ENCODE results near the gene LSS.

Gene LSS

DNA sequence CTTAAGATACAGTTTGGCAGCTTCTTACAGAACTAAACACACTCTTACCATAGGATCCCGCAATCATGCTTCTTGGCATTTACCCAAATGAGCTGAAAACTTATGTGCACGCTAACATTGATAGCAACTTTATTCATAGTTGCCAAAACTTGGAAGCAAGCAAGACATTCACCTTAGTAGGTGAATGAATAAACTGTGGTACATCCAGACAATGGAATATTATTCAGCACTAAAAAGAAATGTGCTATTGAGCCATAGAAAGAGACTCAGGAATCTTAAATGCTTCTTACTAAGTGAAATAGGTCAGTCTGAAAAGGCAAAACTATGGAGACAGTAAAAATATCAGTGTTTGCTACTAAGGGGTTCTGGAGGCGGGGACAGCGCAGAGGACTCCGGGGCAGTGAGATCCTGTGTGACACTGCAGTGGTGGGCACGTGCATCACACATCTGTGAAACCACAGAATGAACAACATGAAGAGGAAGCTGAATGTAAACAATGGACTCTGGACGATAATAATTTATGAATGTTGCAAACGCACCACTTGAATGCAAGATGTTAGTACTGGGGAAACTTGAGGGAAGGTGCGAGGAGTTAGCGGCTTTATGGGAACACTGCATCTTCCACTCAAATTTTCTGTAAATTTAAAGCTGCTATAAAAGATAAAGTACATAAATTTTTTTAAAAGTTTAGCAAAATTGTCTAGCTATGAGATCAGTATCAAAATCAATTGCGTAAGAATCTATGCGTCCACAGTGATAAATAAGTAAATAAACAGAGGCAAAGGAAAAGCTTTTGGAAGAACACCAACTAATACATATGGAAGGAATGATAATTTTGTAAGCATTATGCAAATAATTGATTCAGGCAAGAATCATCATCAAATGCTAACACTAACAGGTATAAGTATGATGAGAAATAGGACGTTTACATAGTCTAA is 28.9 kb downstream of the LSS start:
- no peak for TF ChIP-seq CTCF (IDR thresholded peaks at IDR 0.05)
- Histone ChIP-seq H3K4me3 (ENCODE audit: low read depth in 1 of 2, low read length in 1 of 2) (no peak overlapping the region), H3K27me3 (no peaks in the 10 kb centered on the region), H3K36me3 (peaks cover 13% of the 10 kb centered on the region), H3K4me1 (ENCODE audit: control insufficient read depth in 1 of 2, insufficient read depth in 1 of 2, low read depth in 1 of 2, low read length in 1 of 2) (no peaks in the 10 kb centered on the region), H3K27ac (no peak overlapping the region), H3K9me3 (no peaks in the 10 kb centered on the region)

DNA sequence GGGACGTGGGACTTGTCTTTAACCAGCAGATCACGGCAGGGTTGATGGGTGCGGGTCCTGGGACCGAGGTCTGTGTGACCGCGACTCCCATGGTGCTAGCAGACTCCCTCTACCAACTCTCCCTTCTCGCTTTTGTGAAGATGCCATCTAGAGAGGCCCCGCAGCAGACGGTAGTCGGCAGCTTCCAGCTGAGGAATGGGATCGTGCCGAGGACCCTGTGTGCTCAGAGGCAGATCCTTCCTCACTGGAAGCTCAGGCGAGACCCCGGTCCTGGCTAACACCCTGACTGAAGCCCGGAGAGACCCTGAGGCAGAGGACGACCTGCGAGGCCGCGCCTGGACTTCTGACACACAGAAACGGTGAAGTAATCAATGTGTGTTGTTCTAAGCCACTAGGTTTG is 31.8 kb downstream of the LSS start:
- no peak for TF ChIP-seq CTCF (IDR thresholded peaks at IDR 0.05)

DNA sequence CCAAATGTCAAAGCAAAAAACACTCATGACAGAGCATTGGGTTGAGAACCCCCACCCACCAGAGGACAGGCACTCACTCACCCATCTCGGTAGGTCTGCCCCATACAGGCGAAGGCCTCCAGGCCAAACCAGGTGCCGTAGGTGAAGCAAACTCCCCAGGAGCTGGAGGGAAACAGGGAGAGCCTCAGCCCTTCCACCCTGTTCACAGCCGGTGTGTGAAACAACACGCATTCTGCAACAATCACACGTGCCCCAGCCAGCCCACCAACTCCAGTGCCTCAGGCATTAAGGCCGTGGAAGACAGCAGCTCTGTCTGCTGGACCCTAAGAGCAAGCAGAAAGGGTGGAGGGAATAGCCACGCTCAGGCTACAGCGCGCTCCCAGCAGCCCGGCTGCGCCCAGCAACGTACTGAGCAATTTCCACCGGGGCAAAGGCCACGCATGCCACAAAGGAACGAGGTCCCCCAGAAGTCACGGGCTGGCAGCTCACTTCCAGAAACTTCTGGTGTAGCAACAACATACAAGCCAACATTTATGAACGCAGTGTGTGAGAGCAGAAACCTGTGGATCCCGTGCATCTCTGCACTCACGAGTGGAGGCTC is 32.9 kb downstream of the LSS start:
- no peak overlapping the region for H3K27ac ChIP-seq
- H3K36me3 ChIP-seq, result peaks cover 17% of the 10 kb centered on the region
- H3K4me1 ChIP-seq (ENCODE audit: control insufficient read depth in 1 of 2, insufficient read depth in 1 of 2, low read depth in 1 of 2, low read length in 1 of 2), result no peaks in the 10 kb centered on the region
- no peak for TF ChIP-seq CTCF (IDR thresholded peaks at IDR 0.05)
- H3K4me3 ChIP-seq (ENCODE audit: low read depth in 1 of 2, low read length in 1 of 2), result no peak overlapping the region
- H3K9me3 ChIP-seq, result no peaks in the 10 kb centered on the region
- no peaks in the 10 kb centered on the region for H3K27me3 ChIP-seq

More for the DNA sequence above, 31.8 kb downstream of the LSS start:
- Histone ChIP-seq H3K4me3 (ENCODE audit: low read depth in 1 of 2, low read length in 1 of 2) (no peak overlapping the region), H3K27me3 (no peaks in the 10 kb centered on the region), H3K36me3 (peaks cover 17% of the 10 kb centered on the region), H3K27ac (no peak overlapping the region), H3K4me1 (ENCODE audit: control insufficient read depth in 1 of 2, insufficient read depth in 1 of 2, low read depth in 1 of 2, low read length in 1 of 2) (no peaks in the 10 kb centered on the region), H3K9me3 (no peaks in the 10 kb centered on the region)

DNA sequence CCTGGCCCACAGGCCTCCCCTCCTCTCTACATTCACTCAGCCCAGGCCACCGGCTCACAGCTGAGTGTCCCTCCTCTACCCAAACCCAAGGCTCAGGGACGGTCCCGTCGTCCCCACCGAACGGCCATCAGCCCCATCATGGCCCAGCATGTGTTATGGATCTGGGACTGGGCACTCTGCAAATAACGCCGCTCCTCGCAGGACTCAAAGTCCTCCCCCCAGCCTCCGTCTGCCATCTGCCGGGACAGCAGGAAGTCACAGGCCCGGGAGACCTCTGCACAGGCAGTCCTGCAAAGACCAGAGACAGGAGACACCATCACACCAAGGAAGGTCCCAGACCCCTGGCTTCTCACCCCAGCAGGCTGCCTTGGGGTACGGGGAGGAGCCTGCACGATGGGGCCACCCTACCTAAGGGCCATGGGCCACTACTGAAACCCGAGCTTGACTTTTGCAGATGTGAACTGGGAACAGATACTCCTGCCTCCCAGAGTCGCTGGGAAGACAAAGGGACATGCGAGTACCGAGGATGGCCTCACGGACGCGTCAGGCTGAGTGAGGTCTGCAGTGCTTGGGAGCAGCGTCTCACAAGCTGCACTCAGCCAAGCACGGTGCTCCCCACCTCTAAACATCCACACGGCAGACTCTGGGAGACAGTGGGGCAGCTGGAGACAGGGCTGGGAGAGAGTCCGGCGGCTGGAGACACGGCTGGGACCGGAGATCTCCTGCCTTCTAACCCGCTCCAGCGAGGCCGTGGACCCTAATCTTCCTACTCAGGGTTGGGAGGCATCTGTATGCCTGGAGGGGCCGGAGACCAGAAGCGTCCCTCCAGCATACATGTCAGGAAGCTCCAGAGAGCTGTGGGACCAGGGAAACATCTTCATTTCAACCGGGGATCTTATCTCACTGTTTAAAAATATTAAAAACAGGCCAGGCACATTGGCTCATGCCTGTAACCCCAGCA is 33.9 kb downstream of the LSS start:
- H3K4me1 ChIP-seq (ENCODE audit: control insufficient read depth in 1 of 2, insufficient read depth in 1 of 2, low read depth in 1 of 2, low read length in 1 of 2), result no peaks in the 10 kb centered on the region
- H3K4me3 ChIP-seq (ENCODE audit: low read depth in 1 of 2, low read length in 1 of 2), result no peak overlapping the region
- H3K9me3 ChIP-seq, result no peaks in the 10 kb centered on the region
- H3K27ac ChIP-seq, result no peak overlapping the region
- H3K36me3 ChIP-seq, result peaks cover 17% of the 10 kb centered on the region
- H3K27me3 ChIP-seq, result no peaks in the 10 kb centered on the region
- TF ChIP-seq CTCF (IDR thresholded peaks at IDR 0.05), result no peak

DNA sequence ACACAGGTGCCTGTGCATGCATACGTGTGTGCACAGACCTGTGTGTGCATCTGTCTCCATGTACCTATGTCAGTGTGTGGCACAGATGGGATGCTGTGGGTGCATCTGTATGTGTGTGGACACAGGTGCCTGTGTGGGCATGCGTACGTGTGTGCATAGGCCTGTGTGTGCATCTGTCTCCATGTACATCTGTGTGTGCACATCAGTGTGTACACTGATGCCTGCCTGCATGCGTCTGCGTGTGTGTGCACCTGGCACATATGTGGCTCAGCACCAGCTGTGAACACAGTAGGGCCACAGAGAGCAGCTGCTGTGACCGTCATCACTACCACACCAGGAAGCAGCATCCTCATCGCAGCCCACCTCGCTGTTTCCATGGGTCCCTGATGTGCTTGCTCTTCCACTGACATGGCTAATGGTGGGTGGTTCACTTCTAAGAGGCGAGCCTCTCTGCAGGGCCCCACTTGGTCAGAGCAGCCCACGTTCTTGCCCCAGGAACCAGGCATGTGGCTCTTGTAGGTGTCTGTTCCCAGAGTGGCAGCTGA is 34.7 kb downstream of the LSS start:
- H3K9me3 ChIP-seq, result no peaks in the 10 kb centered on the region
- peaks cover 17% of the 10 kb centered on the region for H3K36me3 ChIP-seq
- no peak overlapping the region for H3K4me3 ChIP-seq (ENCODE audit: low read depth in 1 of 2, low read length in 1 of 2)
- no peaks in the 10 kb centered on the region for H3K4me1 ChIP-seq (ENCODE audit: control insufficient read depth in 1 of 2, insufficient read depth in 1 of 2, low read depth in 1 of 2, low read length in 1 of 2)
- H3K27ac ChIP-seq, result no peak overlapping the region
- H3K27me3 ChIP-seq, result no peaks in the 10 kb centered on the region
- no peak for TF ChIP-seq CTCF (IDR thresholded peaks at IDR 0.05)
